Upper lobe of right lung (tissue), 1 donor: Measurements from ENCODE around the gene ASIC5. TPM values are rescaled to one million over a fixed set of nuclear protein-coding genes. Genes with fewer than 3 reads are reported as not detected.

Experiments used
- ATAC-seq: fragments of 200-7000 bp; cut with Tn5 transposase; one replicate; pipeline ENCODE4 v1.9.1; 2020; ENCODE audit warnings: mild to moderate bottlenecking, moderate library complexity
- DNase-seq: peaks from one replicate; pipeline ENCODE4 v3.0.0-alpha.2; 2020
- H3K27ac ChIP-seq: fragments of 200-600 bp; one replicate; pipeline ENCODE4 v1.8.0; 2022
- H3K27me3 ChIP-seq: fragments of 200-600 bp; one replicate; pipeline ENCODE4 v1.8.0; 2022; ENCODE audit warnings: mild to moderate bottlenecking
- H3K36me3 ChIP-seq: fragments of 200-600 bp; one replicate; pipeline ENCODE4 v1.8.0; 2022
- H3K4me1 ChIP-seq: fragments of 200-600 bp; one replicate; pipeline ENCODE4 v1.8.0; 2022
- H3K4me3 ChIP-seq: fragments of 200-600 bp; one replicate; pipeline ENCODE4 v1.8.0; 2022; ENCODE audit warnings: mild to moderate bottlenecking
- H3K9me3 ChIP-seq: fragments of 200-600 bp; one replicate; pipeline ENCODE4 v1.8.0; 2022
- intact Hi-C: fragments of 100-400 bp; cut with DNase I; formaldehyde crosslinking; loops from one replicate; pipeline ENCODE4 v1.11.0; 2022
- total RNA-seq: library from RNA; stranded (reverse); fragmentation: NEBNext Ultra II Directional; extraction: Animal tissue kit (Norgen Biotek cat#: 25700); gene quantifications from one replicate; pipeline ENCODE4 v1.2.1, GENCODE V29; 2021
- TF ChIP-seq, protein P1 (sequence below): fragments of 200-600 bp; IDR thresholded peaks from one replicate; pipeline ENCODE4 v1.8.0; 2022; ENCODE audit warnings: antibody characterized with exemption
- donor health status: DM: no; HTN: yes; CAD: no; lungs with severe emphysema.

The ASIC5 gene
- total RNA-seq, 1 donor from 2014 or later: not detected

DNA sequence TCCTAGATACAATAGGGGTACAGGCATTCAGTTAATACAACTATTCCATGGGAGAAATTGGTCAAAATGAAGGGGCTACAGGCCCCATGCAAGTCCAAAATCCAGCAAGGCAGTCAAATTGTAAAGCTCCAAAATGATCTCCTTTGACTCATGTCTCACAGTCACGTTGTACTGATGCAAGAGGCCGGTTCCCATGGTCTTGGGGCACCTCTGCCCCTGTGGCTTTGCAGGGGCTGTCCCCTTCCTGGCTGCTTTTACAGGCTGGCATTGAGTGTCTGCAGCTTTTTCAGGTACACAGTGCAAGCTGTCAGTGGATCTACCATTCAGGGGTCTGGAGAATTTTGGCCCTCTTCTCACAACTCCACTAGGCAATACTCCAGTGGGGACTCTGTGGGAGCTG lies 12.5 kb upstream of the ASIC5 start:
- ATAC-seq: no peak
- intact Hi-C loops: no loop called here
- Histone ChIP-seq H3K36me3 (no peaks in the 10 kb centered on the region), H3K27ac (no peak overlapping the region), H3K4me3 (no peak overlapping the region), H3K4me1 (no peaks in the 10 kb centered on the region), H3K27me3 (no peaks in the 10 kb centered on the region), H3K9me3 (no peaks in the 10 kb centered on the region)
- TF ChIP-seq, protein P1, sequence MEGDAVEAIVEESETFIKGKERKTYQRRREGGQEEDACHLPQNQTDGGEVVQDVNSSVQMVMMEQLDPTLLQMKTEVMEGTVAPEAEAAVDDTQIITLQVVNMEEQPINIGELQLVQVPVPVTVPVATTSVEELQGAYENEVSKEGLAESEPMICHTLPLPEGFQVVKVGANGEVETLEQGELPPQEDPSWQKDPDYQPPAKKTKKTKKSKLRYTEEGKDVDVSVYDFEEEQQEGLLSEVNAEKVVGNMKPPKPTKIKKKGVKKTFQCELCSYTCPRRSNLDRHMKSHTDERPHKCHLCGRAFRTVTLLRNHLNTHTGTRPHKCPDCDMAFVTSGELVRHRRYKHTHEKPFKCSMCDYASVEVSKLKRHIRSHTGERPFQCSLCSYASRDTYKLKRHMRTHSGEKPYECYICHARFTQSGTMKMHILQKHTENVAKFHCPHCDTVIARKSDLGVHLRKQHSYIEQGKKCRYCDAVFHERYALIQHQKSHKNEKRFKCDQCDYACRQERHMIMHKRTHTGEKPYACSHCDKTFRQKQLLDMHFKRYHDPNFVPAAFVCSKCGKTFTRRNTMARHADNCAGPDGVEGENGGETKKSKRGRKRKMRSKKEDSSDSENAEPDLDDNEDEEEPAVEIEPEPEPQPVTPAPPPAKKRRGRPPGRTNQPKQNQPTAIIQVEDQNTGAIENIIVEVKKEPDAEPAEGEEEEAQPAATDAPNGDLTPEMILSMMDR: no peak
- DNase-seq: no peak

GRCh38 chr4:155877971-155878370 lies 11.9 kb upstream of the ASIC5 start:
- Histone ChIP-seq H3K27ac (no peak overlapping the region), H3K4me1 (no peaks in the 10 kb centered on the region), H3K36me3 (no peaks in the 10 kb centered on the region), H3K9me3 (no peaks in the 10 kb centered on the region), H3K27me3 (no peaks in the 10 kb centered on the region), H3K4me3 (no peak overlapping the region)
- DNase-seq: no peak
- TF ChIP-seq, protein P1: no peak
- ATAC-seq: no peak
- intact Hi-C loops: no loop called here

DNA sequence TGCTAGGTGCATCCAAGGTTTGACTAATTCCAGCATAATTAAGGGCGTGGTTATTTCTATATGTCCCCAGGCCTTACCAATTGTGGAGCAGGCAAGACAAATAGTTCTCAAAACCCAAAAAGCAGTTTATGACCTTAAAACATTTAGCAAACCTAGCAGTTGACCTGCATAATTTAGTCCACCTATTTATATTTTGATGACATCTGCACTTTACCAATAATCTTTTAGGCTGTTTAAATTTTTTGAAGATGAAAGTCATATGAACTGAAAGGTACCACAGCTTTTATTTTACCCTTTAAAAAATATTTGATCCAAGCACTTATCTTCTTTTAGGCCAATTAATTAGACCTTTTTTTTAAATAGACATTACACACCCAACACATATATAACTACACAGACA lies 9.8 kb upstream of the ASIC5 start:
- DNase-seq (no peak), ATAC-seq (no peak)
- intact Hi-C loops: no loop called here
- Histone ChIP-seq H3K36me3 (no peaks in the 10 kb centered on the region), H3K4me3 (no peak overlapping the region), H3K9me3 (no peaks in the 10 kb centered on the region), H3K27me3 (no peaks in the 10 kb centered on the region), H3K27ac (no peak overlapping the region), H3K4me1 (no peaks in the 10 kb centered on the region)
- TF ChIP-seq, protein P1: no peak

- TF ChIP-seq, protein P1: no peak
- DNase-seq (no peak), ATAC-seq (no peak)
- no peaks in the 10 kb centered on the region for H3K9me3 ChIP-seq
- H3K27ac ChIP-seq: no peak overlapping the region
- H3K36me3 ChIP-seq: no peaks in the 10 kb centered on the region
- H3K4me3 ChIP-seq: no peak overlapping the region
- intact Hi-C loops: no loop called here
- H3K27me3 ChIP-seq: no peaks in the 10 kb centered on the region
- no peaks in the 10 kb centered on the region for H3K4me1 ChIP-seq
Measured at GRCh38 chr4:155855897-155856296, 10.2 kb downstream of the ASIC5 start.

DNA sequence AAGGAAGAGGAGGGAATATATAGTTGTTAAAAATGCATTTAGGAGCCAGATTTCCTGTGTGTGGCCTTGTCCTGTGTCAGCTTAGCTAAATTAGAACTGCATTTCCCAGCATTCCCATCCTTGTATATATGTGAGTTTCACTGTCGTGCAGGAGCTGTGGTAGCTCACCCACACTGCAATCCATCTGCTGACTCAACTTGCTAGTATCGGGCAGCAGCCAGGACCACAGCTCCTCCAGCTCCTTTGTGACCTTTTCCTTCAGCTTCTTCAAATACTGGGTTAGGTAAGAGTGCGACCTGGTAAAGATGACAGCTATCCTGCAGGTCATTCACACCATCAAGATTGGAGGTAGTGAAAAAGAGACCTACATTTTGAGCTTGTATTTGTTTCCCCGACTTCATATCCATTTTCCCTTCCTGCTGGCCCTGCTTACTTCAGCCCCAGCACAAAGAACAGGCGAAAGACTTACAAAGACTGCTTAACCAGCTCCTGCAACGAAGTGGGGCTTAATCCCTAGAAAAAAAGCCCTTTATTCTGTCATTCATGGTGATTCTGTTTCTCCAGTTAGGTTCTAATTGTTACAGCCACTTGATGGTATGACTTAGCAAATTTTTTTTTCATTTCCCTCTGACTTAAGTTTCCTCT lies 11.4 kb downstream of the ASIC5 start:
- intact Hi-C loops: no loop called here
- TF ChIP-seq, protein P1: no peak

DNA sequence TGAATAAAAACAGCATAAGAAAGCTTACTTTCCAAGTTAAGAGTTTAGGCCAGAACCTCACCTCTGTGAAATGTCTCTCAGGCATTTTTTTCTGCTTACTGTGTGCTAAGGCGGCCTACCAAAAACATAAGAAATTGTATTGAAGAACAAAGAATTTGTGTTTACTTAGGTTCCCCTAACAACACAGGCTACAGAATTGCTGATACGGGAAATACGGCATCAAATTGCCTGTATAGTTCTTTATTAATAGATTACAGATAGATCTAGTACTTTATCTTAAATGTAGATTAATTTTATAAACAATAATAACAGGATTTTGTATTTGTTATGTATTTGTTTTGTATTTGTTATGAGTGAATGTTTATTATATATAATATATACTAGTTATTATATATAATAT lies 12.9 kb downstream of the ASIC5 start:
- Histone ChIP-seq H3K36me3 (no peaks in the 10 kb centered on the region), H3K4me1 (no peaks in the 10 kb centered on the region), H3K9me3 (no peaks in the 10 kb centered on the region), H3K27me3 (no peaks in the 10 kb centered on the region), H3K4me3 (no peak overlapping the region), H3K27ac (no peak overlapping the region)
- no peak for DNase-seq
- TF ChIP-seq, protein P1: no peak
- no peak for ATAC-seq
- intact Hi-C loops: no loop called here

More for the DNA sequence above, 11.4 kb downstream of the ASIC5 start:
- Histone ChIP-seq H3K36me3 (no peaks in the 10 kb centered on the region), H3K4me3 (no peak overlapping the region), H3K27me3 (no peaks in the 10 kb centered on the region), H3K27ac (no peak overlapping the region), H3K9me3 (no peaks in the 10 kb centered on the region), H3K4me1 (no peaks in the 10 kb centered on the region)
- DNase-seq: no peak
- ATAC-seq: no peak
